ENCODE measurements around the gene HSPA1L.

The HSPA1L gene

GRCh38 chr6:31781244-31782125 lies 33.6 kb downstream of the HSPA1L start:
- DNase-seq (ENCODE audit: low spot score) = no peak

- DNase-seq (ENCODE audit: low spot score) = peak; percentile 34
These were observed 34.4 kb downstream of the HSPA1L start for GRCh38 chr6:31780507-31781243.

- DNase-seq (ENCODE audit: low spot score) = peak; percentile 64
These were observed 35.2 kb downstream of the HSPA1L start for GRCh38 chr6:31779908-31780307.

- DNase-seq (ENCODE audit: low spot score) = no peak
These were observed 35.8 kb downstream of the HSPA1L start for GRCh38 chr6:31778999-31779885.

GRCh38 chr6:31778193-31778592 lies 36.9 kb downstream of the HSPA1L start:
- DNase-seq (ENCODE audit: low spot score) = peak; percentile 46

- DNase-seq (ENCODE audit: low spot score) = peak; percentile 48
These were observed 37.4 kb downstream of the HSPA1L start for GRCh38 chr6:31777667-31778050.

- peak; percentile 63 for DNase-seq (ENCODE audit: low spot score)
These were observed 38.0 kb downstream of the HSPA1L start, which contains the start of gene VWA7 for GRCh38 chr6:31776989-31777666. Gene VWA7, minus strand, starts transcription at chr6:31777328. Its CDS starts 549 bp downstream, at chr6:31776779.

GRCh38 chr6:31776485-31776988 lies 38.5 kb downstream of the HSPA1L start:
- peak; percentile 53 for DNase-seq (ENCODE audit: low spot score)

GRCh38 chr6:31775633-31776484 lies 39.2 kb downstream of the HSPA1L start:
- peak; percentile 50 for DNase-seq (ENCODE audit: low spot score)

GRCh38 chr6:31775184-31775583 lies 39.9 kb downstream of the HSPA1L start:
- DNase-seq (ENCODE audit: low spot score) = peak; percentile 34

- no peak for DNase-seq (ENCODE audit: low spot score)
These were observed 43.1 kb downstream of the HSPA1L start for GRCh38 chr6:31771992-31772358.

GRCh38 chr6:31770860-31771259 lies 44.2 kb downstream of the HSPA1L start:
- DNase-seq (ENCODE audit: low spot score) = no peak

GRCh38 chr6:31769684-31770371 lies 45.3 kb downstream of the HSPA1L start:
- DNase-seq (ENCODE audit: low spot score) = no peak

GRCh38 chr6:31768363-31769257 lies 46.5 kb downstream of the HSPA1L start:
- DNase-seq (ENCODE audit: low spot score) = no peak

GRCh38 chr6:31767096-31767645 lies 47.9 kb downstream of the HSPA1L start:
- DNase-seq (ENCODE audit: low spot score) = no peak

- no peak for DNase-seq (ENCODE audit: low spot score)
These were observed 48.9 kb downstream of the HSPA1L start for GRCh38 chr6:31765910-31766794.

- no peak for DNase-seq (ENCODE audit: low spot score)
These were observed 49.5 kb downstream of the HSPA1L start for GRCh38 chr6:31765559-31765909.
